Bronchial epithelial cell (primary cell): ENCODE results near the gene FHIT. TPM values are rescaled to one million over a fixed set of nuclear protein-coding genes. Genes with fewer than 3 reads are reported as not detected.
A peak's percentile ranks its signal among the peaks of the same experiment; 100 is the strongest.

Source experiments
- DNase-seq: peaks from one replicate; pipeline ENCODE4 v3.0.0-alpha.2; 2010; ENCODE audit warnings: low read depth
- FAIRE-seq: peaks from 2 replicates; lab custom pipeline; 2011; peaks lifted over from hg19 to GRCh38; lab: Jason Lieb, UNC
- H3K27me3 ChIP-seq: 2 replicates; pipeline ENCODE4 v1.5.1; 2011; ENCODE audit warnings: low read length; ENCODE audit not compliant: control insufficient read depth, insufficient read depth
- H3K36me3 ChIP-seq: 2 replicates; pipeline ENCODE4 v1.5.1; 2011; ENCODE audit warnings: low read length; ENCODE audit not compliant: control insufficient read depth, insufficient read depth
- H3K4me3 ChIP-seq: 2 replicates; pipeline ENCODE4 v1.5.1; 2011; ENCODE audit warnings: mild to moderate bottlenecking, low read depth, low read length, control low read depth
- CTCF ChIP-seq: IDR thresholded peaks from 2 replicates; pipeline ENCODE4 v1.5.1; 2011; ENCODE audit warnings: mild to moderate bottlenecking, moderate library complexity, low read length, control low read depth, inconsistent platforms; ENCODE audit not compliant: insufficient read depth, severe bottlenecking
- total RNA-seq: library from RNA; depleted of rRNA; stranded (reverse); fragments of >200 nt; gene quantifications from 2 replicates; pipeline ENCODE4 v1.2.1, GENCODE V29; 2014

The FHIT gene
- total RNA-seq, 1 donor from 2014 or later, result 1.6 TPM

GRCh38 chr3:61008153-61008997 is 242.9 kb downstream of the FHIT start:
- Histone ChIP-seq H3K27me3 (no peaks in the 10 kb centered on the region), H3K36me3 (no peaks in the 10 kb centered on the region), H3K4me3 (no peak overlapping the region)
- TF ChIP-seq CTCF, result no peak
- DNase-seq (no peak), FAIRE-seq (no peak)

- Histone ChIP-seq H3K4me3 (no peak overlapping the region), H3K27me3 (no peaks in the 10 kb centered on the region), H3K36me3 (no peaks in the 10 kb centered on the region)
- TF ChIP-seq CTCF, result no peak
- no peak for FAIRE-seq
- DNase-seq, result no peak
Measured at GRCh38 chr3:61005591-61005990, 245.7 kb downstream of the FHIT start.

GRCh38 chr3:60998858-60999257 is 252.4 kb downstream of the FHIT start:
- FAIRE-seq (no peak), DNase-seq (peak; percentile 29)
- no peaks in the 10 kb centered on the region for H3K36me3 ChIP-seq
- no peak for TF ChIP-seq CTCF
- no peak overlapping the region for H3K4me3 ChIP-seq
- no peaks in the 10 kb centered on the region for H3K27me3 ChIP-seq

GRCh38 chr3:60992395-60992794 is 258.9 kb downstream of the FHIT start:
- Histone ChIP-seq H3K27me3 (no peaks in the 10 kb centered on the region), H3K4me3 (no peak overlapping the region), H3K36me3 (no peaks in the 10 kb centered on the region)
- FAIRE-seq (no peak), DNase-seq (no peak)
- TF ChIP-seq CTCF, result no peak

GRCh38 chr3:60990442-60990730 is 260.9 kb downstream of the FHIT start:
- FAIRE-seq (no peak), DNase-seq (no peak)
- no peak overlapping the region for H3K4me3 ChIP-seq
- no peak for TF ChIP-seq CTCF
- H3K27me3 ChIP-seq, result no peaks in the 10 kb centered on the region
- H3K36me3 ChIP-seq, result no peaks in the 10 kb centered on the region
